CD4-positive, alpha-beta memory T cell (primary cell): ENCODE results near the gene ZDHHC11B. TPM values are rescaled to one million over a fixed set of nuclear protein-coding genes. Genes with fewer than 3 reads are reported as not detected.
"Not testable (repeated sequence)": the region's sequence is repeated elsewhere in the genome, so short reads cannot be mapped to it uniquely, and the experiment has no call there.

Source experiments
- CTCF ChIA-PET: fragments of 350-600 bp; sonication (Branson Sonifier 250); formaldehyde crosslinking; loops from one replicate; lab custom pipeline; 2021; ENCODE audit warnings: inconsistent platforms; ENCODE audit not compliant: partially characterized antibody; lab: Charles Lee
- POLR2A ChIA-PET: fragments of 350-600 bp; sonication (Branson Sonifier 250); formaldehyde crosslinking; loops from one replicate; lab custom pipeline; 2021; ENCODE audit not compliant: partially characterized antibody; lab: Charles Lee
- DNase-seq, 5 donors: peaks; one replicate each; pipeline versions ENCODE4 v3.0.0 to v3.0.0-alpha.2; 2020 to 2022; ENCODE audit warnings: mixed read lengths in 1 of 5
- H3K27ac ChIP-seq: one replicate; pipeline ENCODE4 v1.7.0; 2013; ENCODE audit warnings: low read depth, low read length
- H3K27me3 ChIP-seq: 2 replicates; pipeline ENCODE4 v1.7.0; 2013; ENCODE audit warnings: mild to moderate bottlenecking, low read length, moderate library complexity; ENCODE audit not compliant: insufficient read depth
- H3K36me3 ChIP-seq: 2 replicates; pipeline ENCODE4 v1.7.0; 2013; ENCODE audit warnings: mild to moderate bottlenecking, low read length, moderate library complexity; ENCODE audit not compliant: insufficient read depth
- H3K4me1 ChIP-seq: 2 replicates; pipeline ENCODE4 v1.7.0; 2013; ENCODE audit warnings: mild to moderate bottlenecking, low read length, moderate library complexity; ENCODE audit not compliant: insufficient read depth
- H3K4me3 ChIP-seq, 2 donors: one replicate each; pipeline ENCODE4 v1.7.0; 2013; ENCODE audit warnings: low read length in 2 of 2, mild to moderate bottlenecking in 1 of 2
- H3K9me3 ChIP-seq, 2 donors: one replicate each; pipeline ENCODE4 v1.7.0; 2013; ENCODE audit warnings: low read length in 2 of 2, control low read depth in 1 of 2; ENCODE audit not compliant: control insufficient read depth in 1 of 2
- H3K27ac Mint-ChIP-seq, 7 donors: one replicate each; pipeline ENCODE4 v1.8.0; 2020 to 2021; ENCODE audit warnings: mixed read lengths in 7 of 7, mild to moderate bottlenecking in 6 of 7, inconsistent platforms in 3 of 7, moderate library complexity in 3 of 7
- H3K27me3 Mint-ChIP-seq, 2 donors: one replicate each; pipeline ENCODE4 v1.8.0; 2020 to 2021; ENCODE audit warnings: mixed read lengths in 2 of 2
- H3K36me3 Mint-ChIP-seq, 2 donors: one replicate each; pipeline ENCODE4 v1.8.0; 2020 to 2021; ENCODE audit warnings: mixed read lengths in 2 of 2, inconsistent platforms in 1 of 2, mild to moderate bottlenecking in 1 of 2
- H3K4me1 Mint-ChIP-seq, 4 donors: one replicate each; pipeline ENCODE4 v1.8.0; 2020 to 2021; ENCODE audit warnings: mixed read lengths in 4 of 4, mild to moderate bottlenecking in 1 of 4
- H3K4me3 Mint-ChIP-seq, 8 donors: one replicate each; pipeline ENCODE4 v1.8.0; 2020 to 2021; ENCODE audit warnings: mixed read lengths in 8 of 8, mild to moderate bottlenecking in 7 of 8, moderate library complexity in 6 of 8, inconsistent platforms in 3 of 8
- H3K9me3 Mint-ChIP-seq, 8 donors: one replicate each; pipeline ENCODE4 v1.8.0; 2020 to 2021; ENCODE audit warnings: mixed read lengths in 8 of 8, mild to moderate bottlenecking in 5 of 8, inconsistent platforms in 3 of 8, moderate library complexity in 1 of 8
- intact Hi-C: fragments of 100-400 bp; cut with micrococcal nuclease; formaldehyde crosslinking; loops from one replicate; pipeline ENCODE4 v1.15.1; 2023
- polyA plus RNA-seq, 2 donors: library from polyadenylated mRNA; unstranded; fragments of 300-500 nt; fragmentation: Illumina TruSeq; gene quantifications; one replicate each; pipeline ENCODE4 v1.2.3, GENCODE V29; 2021
- total RNA-seq, 2 experiments: library from RNA; stranded (reverse); gene quantifications; one replicate each; pipeline ENCODE4 v1.2.3, GENCODE V29; 2021

Gene ZDHHC11B
- total and polyA plus RNA-seq, 4 experiments from 2014 or later, result 0.75 to 8.1 (median 8.0) TPM; not detected in 1

DNA sequence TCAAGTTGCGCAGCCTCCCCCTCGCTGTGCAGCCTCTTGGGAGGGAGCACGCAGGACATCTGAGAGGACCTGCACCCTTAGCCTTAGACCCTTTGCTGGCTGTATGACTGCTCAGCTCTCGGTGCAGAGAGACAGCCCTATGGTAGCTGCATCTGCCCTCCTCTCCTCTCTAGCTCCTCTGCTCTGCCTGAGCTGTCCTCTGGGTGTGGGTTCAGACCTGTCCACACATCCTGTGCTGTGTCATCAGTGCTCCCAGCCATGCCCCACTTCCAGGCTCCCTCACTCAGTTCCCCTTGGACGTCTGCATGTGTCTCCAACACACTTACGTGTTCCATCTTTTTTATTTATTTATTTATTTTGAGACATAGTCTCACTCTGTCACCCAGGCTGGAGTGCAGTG, 60.7 kb downstream of the ZDHHC11B start:
- H3K27me3 ChIP-seq, H3K4me3 Mint-ChIP-seq, DNase-seq, H3K36me3 ChIP-seq, intact Hi-C loops, CTCF ChIA-PET, H3K9me3 ChIP-seq, H3K27me3 Mint-ChIP-seq, H3K4me1 Mint-ChIP-seq, H3K4me3 ChIP-seq, H3K27ac Mint-ChIP-seq, H3K27ac ChIP-seq, H3K4me1 ChIP-seq, POLR2A ChIA-PET: not testable (repeated sequence)
- Mint-ChIP-seq H3K9me3 (peaks cover 2 to 27% (median 13%) of the 10 kb centered on the region in 8 donors), H3K36me3 (peaks cover 4 to 15% of the 10 kb centered on the region in 2 donors)

DNA sequence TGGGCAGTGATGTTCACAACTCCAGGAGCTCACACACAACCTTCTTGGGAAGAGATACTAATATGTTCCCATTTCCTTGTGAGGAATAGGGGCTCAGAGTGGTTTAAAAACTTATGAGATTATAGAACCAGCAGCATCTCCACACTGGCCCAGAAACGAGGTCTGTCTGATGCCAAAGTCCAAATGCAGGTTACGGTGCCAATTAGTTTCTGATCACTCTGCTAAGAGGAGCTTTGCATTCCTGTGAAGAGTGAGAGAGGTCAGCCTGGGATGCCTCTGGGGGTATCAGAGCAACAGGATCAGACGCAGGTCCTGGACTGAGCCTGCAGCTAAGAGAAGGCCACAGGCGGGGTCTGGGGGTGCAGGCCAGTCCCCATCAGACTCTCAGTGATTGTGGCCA, 61.2 kb downstream of the ZDHHC11B start:
- H3K27me3 Mint-ChIP-seq, H3K4me3 ChIP-seq, DNase-seq, CTCF ChIA-PET, H3K27ac Mint-ChIP-seq, POLR2A ChIA-PET, H3K27ac ChIP-seq, H3K4me1 Mint-ChIP-seq, H3K36me3 ChIP-seq, H3K27me3 ChIP-seq, H3K9me3 ChIP-seq, H3K4me3 Mint-ChIP-seq, intact Hi-C loops, H3K4me1 ChIP-seq: not testable (repeated sequence)
- Mint-ChIP-seq H3K36me3 (peaks cover 8 to 18% of the 10 kb centered on the region in 2 donors), H3K9me3 (peaks cover 2 to 32% (median 19%) of the 10 kb centered on the region in 8 donors)

DNA sequence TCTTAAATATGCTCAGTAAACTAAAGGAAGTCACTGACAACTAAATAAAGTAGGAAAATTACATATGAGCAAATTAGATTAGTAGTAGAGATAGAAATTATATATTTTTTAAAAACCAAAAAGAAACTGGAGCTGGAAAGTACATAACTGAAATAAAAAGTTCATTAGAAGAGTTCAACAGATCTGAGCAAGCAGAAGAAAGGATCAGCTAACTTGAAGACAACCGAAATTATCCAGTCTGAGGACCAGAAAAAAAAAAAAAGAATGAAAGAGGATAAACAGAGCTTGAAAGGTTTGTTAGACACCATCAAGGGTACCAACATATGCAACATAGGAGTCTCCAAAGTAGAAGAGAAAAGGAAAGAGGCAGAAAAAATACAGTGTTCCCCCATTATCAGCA, 65.2 kb downstream of the ZDHHC11B start:
- H3K4me3 ChIP-seq, intact Hi-C loops, H3K4me1 ChIP-seq, H3K27ac ChIP-seq, H3K9me3 ChIP-seq, POLR2A ChIA-PET, H3K4me1 Mint-ChIP-seq, H3K4me3 Mint-ChIP-seq, CTCF ChIA-PET, H3K27me3 Mint-ChIP-seq, DNase-seq, H3K27me3 ChIP-seq, H3K36me3 ChIP-seq, H3K27ac Mint-ChIP-seq: not testable (repeated sequence)
- Mint-ChIP-seq H3K9me3 (peaks cover 2 to 42% (median 23%) of the 10 kb centered on the region in 8 donors), H3K36me3 (peaks cover 13 to 29% of the 10 kb centered on the region in 2 donors)

DNA sequence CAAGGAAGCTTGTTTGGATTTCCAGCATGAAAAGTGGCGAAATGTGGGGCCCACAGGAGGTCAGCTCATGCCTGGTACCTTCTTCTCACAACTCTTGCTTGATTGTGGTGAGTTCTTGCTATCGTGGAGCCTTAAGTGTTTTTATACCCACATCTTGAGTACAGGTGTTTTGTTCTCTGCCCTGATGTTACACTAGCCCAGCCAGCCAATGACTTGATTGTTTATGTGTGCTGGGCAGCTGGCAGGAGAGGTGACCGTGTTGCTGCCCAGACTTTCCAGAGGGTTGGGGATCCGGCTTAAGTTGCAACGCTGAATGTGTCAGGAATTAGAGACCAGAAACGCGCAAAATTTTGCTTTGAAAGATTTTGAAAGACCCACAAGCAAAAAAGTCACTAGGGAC, 67.4 kb downstream of the ZDHHC11B start:
- Mint-ChIP-seq H3K27ac (no peak overlapping the region), H3K27me3 (peaks cover 0 to 4% of the 10 kb centered on the region in 2 donors), H3K4me1 (no peaks in the 10 kb centered on the region), H3K9me3 (peaks cover 2 to 42% (median 23%) of the 10 kb centered on the region in 8 donors), H3K4me3 (no peak overlapping the region), H3K36me3 (peaks cover 13 to 29% of the 10 kb centered on the region in 2 donors)
- ChIA-PET CTCF (no interaction called here), POLR2A (no interaction called here)
- intact Hi-C loops, result no loop called here
- Histone ChIP-seq H3K4me1 (no peaks in the 10 kb centered on the region), H3K27ac (no peak overlapping the region), H3K4me3 (no peak overlapping the region), H3K9me3 (no peaks in the 10 kb centered on the region), H3K27me3 (no peaks in the 10 kb centered on the region), H3K36me3 (no peaks in the 10 kb centered on the region)
- no peak for DNase-seq

DNA sequence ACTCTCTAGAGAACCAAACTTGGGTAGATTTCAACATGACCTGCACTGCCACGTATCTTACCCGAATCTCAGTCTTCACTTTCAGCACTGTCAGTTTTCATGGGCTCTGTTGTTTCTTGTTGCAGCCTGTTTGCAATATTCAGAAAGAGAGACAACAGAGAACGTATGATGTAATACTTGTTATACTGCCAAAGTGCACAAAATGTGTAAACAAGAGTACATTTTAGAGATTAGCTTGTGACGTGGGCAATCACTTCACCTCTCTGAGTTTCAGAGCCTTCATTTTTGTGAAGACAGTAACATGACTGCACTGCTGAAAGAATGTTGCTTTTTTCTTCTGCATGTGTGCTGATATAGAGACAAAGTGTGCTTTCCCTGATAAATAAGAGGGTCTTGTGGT, 67.8 kb downstream of the ZDHHC11B start:
- H3K27ac Mint-ChIP-seq, H3K4me3 Mint-ChIP-seq, H3K27me3 Mint-ChIP-seq, H3K4me3 ChIP-seq, H3K36me3 ChIP-seq, H3K4me1 ChIP-seq, H3K4me1 Mint-ChIP-seq, H3K27ac ChIP-seq, intact Hi-C loops, H3K9me3 ChIP-seq, POLR2A ChIA-PET, DNase-seq, CTCF ChIA-PET, H3K27me3 ChIP-seq: not testable (repeated sequence)
- H3K9me3 Mint-ChIP-seq, result peaks cover 2 to 42% (median 23%) of the 10 kb centered on the region in 8 donors
- peaks cover 13 to 29% of the 10 kb centered on the region in 2 donors for H3K36me3 Mint-ChIP-seq

DNA sequence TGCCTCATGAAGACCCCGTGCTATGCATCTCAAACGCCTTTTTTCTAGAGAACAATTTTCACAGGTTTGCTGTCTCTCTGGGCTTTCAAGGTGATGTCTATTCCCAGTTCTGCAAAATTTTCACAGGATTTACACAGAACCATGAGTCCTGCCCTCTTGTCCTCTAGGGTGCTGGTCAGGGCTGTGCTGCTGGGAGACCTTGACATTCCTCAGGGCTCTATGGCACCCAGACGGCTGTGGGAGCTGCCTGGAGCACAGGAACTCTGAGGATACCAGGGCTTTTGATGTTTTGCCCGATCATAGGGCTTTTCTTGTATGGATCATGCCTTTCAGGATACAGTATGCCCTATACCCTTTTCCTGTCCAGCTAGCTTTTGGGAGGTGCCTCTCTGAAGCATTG, 68.9 kb downstream of the ZDHHC11B start:
- H3K9me3 Mint-ChIP-seq, result peaks cover 2 to 33% (median 23%) of the 10 kb centered on the region in 8 donors
- peaks cover 13 to 26% of the 10 kb centered on the region in 2 donors for H3K36me3 Mint-ChIP-seq
- H3K36me3 ChIP-seq, H3K4me3 Mint-ChIP-seq, POLR2A ChIA-PET, H3K27me3 ChIP-seq, H3K9me3 ChIP-seq, H3K4me1 ChIP-seq, H3K27ac Mint-ChIP-seq, H3K27me3 Mint-ChIP-seq, intact Hi-C loops, H3K4me1 Mint-ChIP-seq, H3K27ac ChIP-seq, H3K4me3 ChIP-seq, DNase-seq, CTCF ChIA-PET: not testable (repeated sequence)

DNA sequence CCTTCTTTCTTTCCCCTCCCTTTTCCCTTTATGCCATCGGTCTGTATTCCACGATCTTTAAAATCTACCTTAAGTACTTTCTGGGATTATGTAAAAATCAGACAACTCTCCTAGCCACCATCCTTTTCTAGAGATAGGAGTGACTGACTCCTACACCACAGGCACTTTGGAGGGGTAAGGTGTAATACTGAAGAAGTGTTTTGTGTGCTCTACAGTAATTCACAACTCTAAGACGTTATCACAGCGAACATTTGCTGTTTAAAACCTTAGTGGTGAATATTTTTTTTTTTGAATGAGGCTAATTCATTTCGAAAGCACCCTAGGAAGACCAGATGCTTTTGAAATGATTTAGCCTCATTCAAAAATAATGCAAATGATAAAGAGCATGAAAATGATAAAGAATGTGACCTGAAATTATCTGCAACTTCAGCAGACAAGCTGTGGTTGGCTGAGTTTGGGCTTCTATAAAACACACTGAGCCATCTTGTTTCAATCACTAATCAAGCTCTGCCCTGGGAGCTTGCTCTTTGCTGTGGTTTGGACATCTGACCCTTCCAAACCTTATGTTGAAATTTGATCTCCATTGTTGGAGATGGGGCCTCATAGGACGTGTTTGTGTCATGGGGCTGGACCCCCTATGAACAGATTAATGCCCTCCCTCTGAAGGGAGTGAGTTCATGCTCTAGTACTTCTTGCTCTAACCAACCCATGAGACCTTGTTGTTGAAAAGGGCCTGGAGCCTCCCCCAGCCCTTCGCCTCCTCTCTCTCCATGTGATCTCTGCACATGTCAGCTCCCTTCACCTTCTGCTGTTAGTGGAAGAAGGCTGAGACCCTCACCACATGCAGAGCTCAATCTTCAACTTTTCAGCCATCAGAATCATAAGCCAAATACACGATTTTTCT, 70.1 kb downstream of the ZDHHC11B start:
- H3K4me1 ChIP-seq, CTCF ChIA-PET, DNase-seq, H3K4me3 Mint-ChIP-seq, H3K4me3 ChIP-seq, H3K27ac ChIP-seq, H3K36me3 ChIP-seq, intact Hi-C loops, H3K27me3 Mint-ChIP-seq, H3K27me3 ChIP-seq, POLR2A ChIA-PET, H3K4me1 Mint-ChIP-seq, H3K27ac Mint-ChIP-seq, H3K9me3 ChIP-seq: not testable (repeated sequence)
- Mint-ChIP-seq H3K36me3 (peaks cover 13 to 18% of the 10 kb centered on the region in 2 donors), H3K9me3 (peaks cover 2 to 26% (median 15%) of the 10 kb centered on the region in 8 donors)
